NB4 (cell line): ENCODE results near the gene A2ML1.

ENCODE experiments used
- MAX ChIP-seq: IDR thresholded peaks from 2 replicates; pipeline ENCODE4 v1.6.1; 2011; ENCODE audit warnings: low read depth, low read length
- MYC ChIP-seq: IDR thresholded peaks from 2 replicates; pipeline ENCODE4 v1.6.1; 2011; ENCODE audit warnings: low read depth, low read length
- POLR2A ChIP-seq: IDR thresholded peaks from 2 replicates; pipeline ENCODE4 v1.6.1; 2011; ENCODE audit warnings: mild to moderate bottlenecking; ENCODE audit not compliant: insufficient read length; ENCODE audit errors: extremely low read depth
- TF ChIP-seq, protein P1 (sequence below): IDR thresholded peaks from one replicate; pipeline ENCODE4 v1.5.1; 2012; ENCODE audit warnings: low read depth, low read length

GRCh38 chr12:8840938-8841633, 18.7 kb downstream of the A2ML1 start:
- TF ChIP-seq, protein P1, sequence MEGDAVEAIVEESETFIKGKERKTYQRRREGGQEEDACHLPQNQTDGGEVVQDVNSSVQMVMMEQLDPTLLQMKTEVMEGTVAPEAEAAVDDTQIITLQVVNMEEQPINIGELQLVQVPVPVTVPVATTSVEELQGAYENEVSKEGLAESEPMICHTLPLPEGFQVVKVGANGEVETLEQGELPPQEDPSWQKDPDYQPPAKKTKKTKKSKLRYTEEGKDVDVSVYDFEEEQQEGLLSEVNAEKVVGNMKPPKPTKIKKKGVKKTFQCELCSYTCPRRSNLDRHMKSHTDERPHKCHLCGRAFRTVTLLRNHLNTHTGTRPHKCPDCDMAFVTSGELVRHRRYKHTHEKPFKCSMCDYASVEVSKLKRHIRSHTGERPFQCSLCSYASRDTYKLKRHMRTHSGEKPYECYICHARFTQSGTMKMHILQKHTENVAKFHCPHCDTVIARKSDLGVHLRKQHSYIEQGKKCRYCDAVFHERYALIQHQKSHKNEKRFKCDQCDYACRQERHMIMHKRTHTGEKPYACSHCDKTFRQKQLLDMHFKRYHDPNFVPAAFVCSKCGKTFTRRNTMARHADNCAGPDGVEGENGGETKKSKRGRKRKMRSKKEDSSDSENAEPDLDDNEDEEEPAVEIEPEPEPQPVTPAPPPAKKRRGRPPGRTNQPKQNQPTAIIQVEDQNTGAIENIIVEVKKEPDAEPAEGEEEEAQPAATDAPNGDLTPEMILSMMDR = no peak
- TF ChIP-seq POLR2A (no peak), MAX (no peak), MYC (no peak)
